ENCODE data around the gene ZNF140.

Gene ZNF140

GRCh38 chr12:133046698-133047097 lies 34.0 kb upstream of the ZNF140 start:
- no peak for TF ChIP-seq EZH2phosphoT487 (conservative IDR thresholded peaks at IDR 0.05; ENCODE audit: low read length)
- no peak for TF ChIP-seq CTCF (IDR thresholded peaks at IDR 0.05; ENCODE audit: insufficient read depth, low read length, poor library complexity, severe bottlenecking)
- Histone ChIP-seq H3K9ac (ENCODE audit: low read length) (no peak overlapping the region), H3K9me2 (replicated peaks; ENCODE audit: insufficient read depth, low read length) (no peaks in the 10 kb centered on the region), H3K27ac (ENCODE audit: low read depth, low read length) (no peak overlapping the region), H3K27me3 (ENCODE audit: low read length) (no peaks in the 10 kb centered on the region), H3K4me3 (ENCODE audit: insufficient read depth, low read length, poor library complexity, severe bottlenecking) (no peak overlapping the region), H3K36me3 (ENCODE audit: low read length) (peaks cover 93% of the 10 kb centered on the region), H4K20me1 (ENCODE audit: low read depth, low read length) (no peaks in the 10 kb centered on the region), H2AFZ (ENCODE audit: low read depth, low read length, severe bottlenecking) (no peak overlapping the region), H3K9me3 (ENCODE audit: insufficient read depth, low read length) (peaks cover 84% of the 10 kb centered on the region; the same call in 1 of the 2 replicates), H3K4me2 (ENCODE audit: low read depth, low read length, poor library complexity, severe bottlenecking) (no peak overlapping the region), H3K79me2 (ENCODE audit: insufficient read depth, low read length) (peaks cover 3% of the 10 kb centered on the region; the same call in 1 of the 2 replicates), H3F3A (ENCODE audit: insufficient read depth) (no peaks in the 10 kb centered on the region)

- H3K9me3 ChIP-seq (ENCODE audit: insufficient read depth, low read length), result peaks cover 76% of the 10 kb centered on the region
- no peak overlapping the region for H3K27ac ChIP-seq (ENCODE audit: low read depth, low read length)
- no peaks in the 10 kb centered on the region for H4K20me1 ChIP-seq (ENCODE audit: low read depth, low read length)
- H3K27me3 ChIP-seq (ENCODE audit: low read length), result no peaks in the 10 kb centered on the region
- no peak for TF ChIP-seq CTCF (IDR thresholded peaks at IDR 0.05; ENCODE audit: insufficient read depth, low read length, poor library complexity, severe bottlenecking)
- no peak for TF ChIP-seq EZH2phosphoT487 (conservative IDR thresholded peaks at IDR 0.05; ENCODE audit: low read length)
- H3K79me2 ChIP-seq (ENCODE audit: insufficient read depth, low read length), result no peaks in the 10 kb centered on the region
- peaks cover 10% of the 10 kb centered on the region for H3F3A ChIP-seq (ENCODE audit: insufficient read depth)
- no peak overlapping the region for H3K4me3 ChIP-seq (ENCODE audit: insufficient read depth, low read length, poor library complexity, severe bottlenecking)
- peaks cover 49% of the 10 kb centered on the region for H3K36me3 ChIP-seq (ENCODE audit: low read length)
- no peak overlapping the region for H2AFZ ChIP-seq (ENCODE audit: low read depth, low read length, severe bottlenecking)
- H3K4me2 ChIP-seq (ENCODE audit: low read depth, low read length, poor library complexity, severe bottlenecking), result no peak overlapping the region
- H3K9me2 ChIP-seq (replicated peaks; ENCODE audit: insufficient read depth, low read length), result no peaks in the 10 kb centered on the region
- no peak overlapping the region for H3K9ac ChIP-seq (ENCODE audit: low read length)
These were observed 23.3 kb upstream of the ZNF140 start for GRCh38 chr12:133057446-133057845.

- no peak overlapping the region for H3K9ac ChIP-seq (ENCODE audit: low read length)
- H3K4me2 ChIP-seq (ENCODE audit: low read depth, low read length, poor library complexity, severe bottlenecking), result no peak overlapping the region
- peaks cover 10% of the 10 kb centered on the region for H3F3A ChIP-seq (ENCODE audit: insufficient read depth)
- H3K27me3 ChIP-seq (ENCODE audit: low read length), result no peaks in the 10 kb centered on the region
- no peaks in the 10 kb centered on the region for H3K79me2 ChIP-seq (ENCODE audit: insufficient read depth, low read length)
- H3K27ac ChIP-seq (ENCODE audit: low read depth, low read length), result no peak overlapping the region
- no peak overlapping the region for H3K4me3 ChIP-seq (ENCODE audit: insufficient read depth, low read length, poor library complexity, severe bottlenecking)
- peaks cover 39% of the 10 kb centered on the region for H3K36me3 ChIP-seq (ENCODE audit: low read length)
- no peaks in the 10 kb centered on the region for H3K9me2 ChIP-seq (replicated peaks; ENCODE audit: insufficient read depth, low read length)
- no peak for TF ChIP-seq EZH2phosphoT487 (conservative IDR thresholded peaks at IDR 0.05; ENCODE audit: low read length)
- TF ChIP-seq CTCF (IDR thresholded peaks at IDR 0.05; ENCODE audit: insufficient read depth, low read length, poor library complexity, severe bottlenecking), result no peak
- H2AFZ ChIP-seq (ENCODE audit: low read depth, low read length, severe bottlenecking), result no peak overlapping the region
- H3K9me3 ChIP-seq (ENCODE audit: insufficient read depth, low read length), result peaks cover 80% of the 10 kb centered on the region
- H4K20me1 ChIP-seq (ENCODE audit: low read depth, low read length), result no peaks in the 10 kb centered on the region
These were observed 22.3 kb upstream of the ZNF140 start for GRCh38 chr12:133058203-133059113.
